Keratinocyte (primary cell): ENCODE measurements around the gene UPP2. TPM values are rescaled to one million over a fixed set of nuclear protein-coding genes. Genes with fewer than 3 reads are reported as not detected.

Experiments used
- DNase-seq: peaks from one replicate; pipeline ENCODE4 v3.0.0-alpha.2; 2011; ENCODE audit warnings: low read depth, missing footprints, low spot score
- FAIRE-seq: peaks from 2 replicates; lab custom pipeline; 2011; peaks lifted over from hg19 to GRCh38; lab: Jason Lieb, UNC
- H2AFZ ChIP-seq: 2 replicates; pipeline ENCODE4 v1.6.0; 2012; ENCODE audit warnings: low read length, control low read depth, inconsistent platforms; ENCODE audit not compliant: control insufficient read depth
- H3K27ac ChIP-seq: 2 replicates; pipeline ENCODE4 v1.5.1; 2011; ENCODE audit warnings: low read length; ENCODE audit not compliant: control insufficient read depth, insufficient read depth
- H3K27me3 ChIP-seq: 3 replicates; pipeline ENCODE4 v1.6.0; 2011; ENCODE audit warnings: low read length; ENCODE audit not compliant: control insufficient read depth, insufficient read depth; ENCODE audit errors: extremely low read depth
- H3K36me3 ChIP-seq, 2 experiments: 2 replicates in 1 of 2; 3 replicates in 1 of 2; pipeline ENCODE4 v1.5.1; 2011; ENCODE audit warnings: low read length in 2 of 2, mild to moderate bottlenecking in 1 of 2; ENCODE audit not compliant: control insufficient read depth in 2 of 2, insufficient read depth in 2 of 2; ENCODE audit errors: extremely low read depth in 1 of 2
- H3K4me1 ChIP-seq: 3 replicates; pipeline ENCODE4 v1.5.1; 2011; ENCODE audit warnings: low read length; ENCODE audit not compliant: control insufficient read depth, insufficient read depth; ENCODE audit errors: extremely low read depth
- H3K4me2 ChIP-seq: 3 replicates; pipeline ENCODE4 v1.6.0; 2011; ENCODE audit warnings: low read depth, low read length; ENCODE audit not compliant: control insufficient read depth, insufficient read depth; ENCODE audit errors: extremely low read depth
- H3K4me3 ChIP-seq, 3 experiments: fragments of 200-600 bp in 1 of 3; sonication (generic) in 1 of 3; 2 replicates in 2 of 3; 3 replicates in 1 of 3; pipeline ENCODE4 v1.5.1; 2011 to 2016; ENCODE audit warnings: low read length in 3 of 3, mild to moderate bottlenecking in 3 of 3, control low read depth in 2 of 3, inconsistent platforms in 1 of 3, low read depth in 1 of 3, mixed read lengths in 1 of 3, mixed run types in 1 of 3, moderate library complexity in 1 of 3; ENCODE audit not compliant: control insufficient read depth in 2 of 3, insufficient read depth in 2 of 3; ENCODE audit errors: extremely low read depth in 1 of 3
- H3K79me2 ChIP-seq: 2 replicates; pipeline ENCODE4 v1.6.0; 2012; ENCODE audit warnings: low read length; ENCODE audit not compliant: control insufficient read depth, insufficient read depth
- H3K9ac ChIP-seq: 3 replicates; pipeline ENCODE4 v1.6.0; 2011; ENCODE audit warnings: low read length; ENCODE audit not compliant: control insufficient read depth, insufficient read depth; ENCODE audit errors: extremely low read depth
- H3K9me1 ChIP-seq: 3 replicates; pipeline ENCODE4 v1.6.0; 2011; ENCODE audit warnings: low read length; ENCODE audit not compliant: control insufficient read depth, insufficient read depth; ENCODE audit errors: extremely low read depth
- H3K9me3 ChIP-seq: 2 replicates; pipeline ENCODE4 v1.5.1; 2012; ENCODE audit warnings: low read depth, low read length; ENCODE audit not compliant: control insufficient read depth
- H4K20me1 ChIP-seq: 3 replicates; pipeline ENCODE4 v1.6.0; 2011; ENCODE audit warnings: low read length; ENCODE audit not compliant: control insufficient read depth, insufficient read depth; ENCODE audit errors: extremely low read depth
- EZH2 ChIP-seq: IDR thresholded peaks from one replicate; pipeline ENCODE4 v1.6.1; 2012; ENCODE audit warnings: inconsistent platforms, mild to moderate bottlenecking, low read length, moderate library complexity
- dilution Hi-C: fragments of 300-500 bp; cut with MboI; formaldehyde crosslinking; loops from one replicate; pipeline ENCODE4 v1.7.0; 2020; ENCODE audit warnings: low sequenced_read_pairs; ENCODE audit not compliant: extremely low pct_ligation_motif_present
- polyA plus RNA-seq, 5 experiments: library from polyadenylated mRNA; depleted of rRNA in 3 of 5; stranded (reverse) in 3 of 5; stranded (forward) in 1 of 5; unstranded in 1 of 5; fragments of >200 nt; gene quantifications; 1 replicate in 1 of 5; 2 replicates in 3 of 5; 3 replicates in 1 of 5; pipeline versions ENCODE4 v1.2.1 to v1.2.3, GENCODE V29; 2011 to 2012; ENCODE audit warnings: missing spikeins in 2 of 5, low read depth in 1 of 5, low replicate concordance in 1 of 5
- TF ChIP-seq, protein P1 (sequence below), 3 experiments: IDR thresholded peaks in 1 of 3; conservative IDR thresholded peaks in 1 of 3; optimal IDR thresholded peaks in 1 of 3; 2 replicates in 2 of 3; 3 replicates in 1 of 3; pipeline versions ENCODE3 to v1.5.1; 2011; ENCODE audit warnings: low read length in 3 of 3, mild to moderate bottlenecking in 3 of 3, moderate library complexity in 2 of 3, control low read depth in 1 of 3, inconsistent platforms in 1 of 3; ENCODE audit not compliant: insufficient read depth in 2 of 3; ENCODE audit errors: extremely low read depth in 1 of 3

UPP2 gene
- polyA plus RNA-seq, 1 donor (not counting 4 experiments of a cell fraction or from before 2014, with no cell fraction given): not detected

DNA sequence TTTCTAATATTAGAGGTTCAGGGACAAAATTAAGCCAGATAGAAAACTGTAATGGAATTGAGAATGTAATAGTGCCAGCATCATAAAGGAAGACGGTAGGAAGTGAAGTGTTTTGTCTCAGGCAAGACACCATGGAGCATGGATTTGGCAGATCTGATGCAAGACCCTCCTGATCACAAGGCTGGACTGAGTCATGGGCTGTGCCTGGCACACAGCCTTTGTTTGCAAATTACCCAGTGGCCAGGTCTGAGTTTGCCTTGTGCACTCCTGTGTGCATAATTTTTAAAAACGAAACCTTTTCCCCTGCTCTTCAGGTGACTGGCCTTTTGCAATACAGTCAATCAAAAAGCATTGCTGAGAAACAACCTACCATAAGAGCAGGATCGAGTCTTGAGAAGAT lies 2.0 kb upstream of the UPP2 start:
- H3K9ac ChIP-seq: no peak overlapping the region
- dilution Hi-C loops: no loop called here
- no peaks in the 10 kb centered on the region for H3K27me3 ChIP-seq
- no peak overlapping the region for H3K4me3 ChIP-seq
- no peaks in the 10 kb centered on the region for H3K79me2 ChIP-seq
- H4K20me1 ChIP-seq: no peaks in the 10 kb centered on the region
- H3K9me3 ChIP-seq: no peaks in the 10 kb centered on the region
- FAIRE-seq (no peak), DNase-seq (no peak)
- H3K36me3 ChIP-seq: no peaks in the 10 kb centered on the region
- no peak overlapping the region for H3K4me2 ChIP-seq
- H3K27ac ChIP-seq: no peak overlapping the region
- no peaks in the 10 kb centered on the region for H3K4me1 ChIP-seq
- TF ChIP-seq EZH2: no peak
- TF ChIP-seq, protein P1, sequence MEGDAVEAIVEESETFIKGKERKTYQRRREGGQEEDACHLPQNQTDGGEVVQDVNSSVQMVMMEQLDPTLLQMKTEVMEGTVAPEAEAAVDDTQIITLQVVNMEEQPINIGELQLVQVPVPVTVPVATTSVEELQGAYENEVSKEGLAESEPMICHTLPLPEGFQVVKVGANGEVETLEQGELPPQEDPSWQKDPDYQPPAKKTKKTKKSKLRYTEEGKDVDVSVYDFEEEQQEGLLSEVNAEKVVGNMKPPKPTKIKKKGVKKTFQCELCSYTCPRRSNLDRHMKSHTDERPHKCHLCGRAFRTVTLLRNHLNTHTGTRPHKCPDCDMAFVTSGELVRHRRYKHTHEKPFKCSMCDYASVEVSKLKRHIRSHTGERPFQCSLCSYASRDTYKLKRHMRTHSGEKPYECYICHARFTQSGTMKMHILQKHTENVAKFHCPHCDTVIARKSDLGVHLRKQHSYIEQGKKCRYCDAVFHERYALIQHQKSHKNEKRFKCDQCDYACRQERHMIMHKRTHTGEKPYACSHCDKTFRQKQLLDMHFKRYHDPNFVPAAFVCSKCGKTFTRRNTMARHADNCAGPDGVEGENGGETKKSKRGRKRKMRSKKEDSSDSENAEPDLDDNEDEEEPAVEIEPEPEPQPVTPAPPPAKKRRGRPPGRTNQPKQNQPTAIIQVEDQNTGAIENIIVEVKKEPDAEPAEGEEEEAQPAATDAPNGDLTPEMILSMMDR (optimal IDR thresholded peaks at IDR 0.05 in 1 of 3, IDR thresholded peaks at IDR 0.05 in 1 of 3, conservative IDR thresholded peaks at IDR 0.05 in 1 of 3; ENCODE audit: extremely low read depth in 1 of 3, insufficient read depth in 2 of 3, low read length in 3 of 3): no peak
- H2AFZ ChIP-seq: no peak overlapping the region
- no peaks in the 10 kb centered on the region for H3K9me1 ChIP-seq

DNA sequence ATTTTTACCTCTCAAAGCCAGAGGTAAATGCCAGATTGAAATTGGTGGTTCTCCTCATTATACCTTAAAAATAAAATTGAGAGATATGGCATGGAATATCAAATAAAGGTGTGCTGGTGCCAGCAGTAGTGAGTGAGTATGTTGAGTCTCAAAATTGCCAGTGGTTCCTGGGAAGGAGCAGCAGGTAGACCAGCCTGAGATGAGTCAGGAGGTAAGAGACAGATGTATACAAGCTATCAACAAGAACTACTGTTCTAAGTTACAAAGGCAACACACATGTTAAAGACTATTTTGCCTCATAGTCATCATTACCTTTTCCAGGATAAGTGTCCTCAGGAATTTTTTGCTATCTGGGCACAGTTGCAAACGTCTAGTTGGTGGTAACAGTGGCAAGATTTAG lies 1.3 kb upstream of the UPP2 start:
- Histone ChIP-seq H2AFZ (no peak overlapping the region), H3K4me3 (no peak overlapping the region), H3K36me3 (no peaks in the 10 kb centered on the region), H3K4me1 (no peaks in the 10 kb centered on the region), H4K20me1 (no peaks in the 10 kb centered on the region), H3K9ac (no peak overlapping the region), H3K9me1 (no peaks in the 10 kb centered on the region), H3K9me3 (no peaks in the 10 kb centered on the region), H3K27ac (no peak overlapping the region), H3K79me2 (no peaks in the 10 kb centered on the region), H3K4me2 (no peak overlapping the region), H3K27me3 (no peaks in the 10 kb centered on the region)
- DNase-seq: no peak
- TF ChIP-seq, protein P1 (optimal IDR thresholded peaks at IDR 0.05 in 1 of 3, IDR thresholded peaks at IDR 0.05 in 1 of 3, conservative IDR thresholded peaks at IDR 0.05 in 1 of 3; ENCODE audit: extremely low read depth in 1 of 3, insufficient read depth in 2 of 3, low read length in 3 of 3): no peak
- TF ChIP-seq EZH2: no peak
- dilution Hi-C loops: no loop called here
- peak; percentile 34 for FAIRE-seq
